HEK293 (cell line): ENCODE measurements around the gene LBH.

Experiments used
- CTCF ChIA-PET: fragments of 350-600 bp; formaldehyde crosslinking; extraction: SDS; loops from one replicate; lab custom pipeline; 2021; ENCODE audit warnings: antibody characterized with exemption; lab: Yijun Ruan, JAX
- POLR2A ChIA-PET: fragments of 300-600 bp; formaldehyde crosslinking; extraction: SDS; loops from one replicate; lab custom pipeline; 2020; ENCODE audit warnings: antibody characterized with exemption, inconsistent platforms; lab: Yijun Ruan, JAX
- H3K27ac ChIP-seq: fragments of 200-500 bp; sonication (Bioruptor generic); 2 replicates; pipeline ENCODE4 v1.5.1; 2014; ENCODE audit warnings: low read depth, low read length, control low read depth, inconsistent platforms; ENCODE audit errors: extremely low read depth
- H3K36me3 ChIP-seq, 2 experiments: fragments of 200-500 bp in 1 of 2; sonication (Bioruptor generic) in 1 of 2; 1 replicate in 1 of 2; 2 replicates in 1 of 2; pipeline ENCODE4 v1.5.1; 2014 to 2017; ENCODE audit warnings: inconsistent platforms in 2 of 2, low read length in 2 of 2; ENCODE audit not compliant: control insufficient read depth in 2 of 2, insufficient read depth in 1 of 2
- H3K4me1 ChIP-seq: fragments of 200-500 bp; sonication (Bioruptor generic); 2 replicates; pipeline ENCODE4 v1.5.1; 2014; ENCODE audit warnings: mild to moderate bottlenecking, low read length, inconsistent platforms; ENCODE audit not compliant: control insufficient read depth, insufficient read depth
- H3K4me3 ChIP-seq: 2 replicates; pipeline ENCODE4 v1.5.1; 2011; ENCODE audit warnings: low read depth, mild to moderate bottlenecking, control low read depth, low read length, moderate library complexity
- H3K9me3 ChIP-seq: fragments of 200-500 bp; sonication (Bioruptor generic); 2 replicates; pipeline ENCODE4 v1.5.1; 2014; ENCODE audit warnings: low read depth, low read length, inconsistent platforms; ENCODE audit not compliant: control insufficient read depth, insufficient read depth
- GLIS2 ChIP-seq: fragments of 450-650 bp; formaldehyde crosslinking; IDR thresholded peaks from 2 replicates; pipeline ENCODE4 v1.5.1; 2016; ENCODE audit warnings: missing biosample characterization, missing genetic modification characterization
- PRDM2 ChIP-seq: fragments of 450-650 bp; formaldehyde crosslinking; IDR thresholded peaks from 2 replicates; pipeline ENCODE4 v1.5.1; 2016; ENCODE audit warnings: missing biosample characterization, missing genetic modification characterization, borderline replicate concordance
- PRDM6 ChIP-seq: fragments of 450-650 bp; formaldehyde crosslinking; IDR thresholded peaks from 2 replicates; pipeline ENCODE4 v1.5.1; 2017; ENCODE audit warnings: missing biosample characterization, missing genetic modification characterization
- TCF7L2 ChIP-seq: IDR thresholded peaks from 2 replicates; pipeline ENCODE4 v1.6.1; 2011; ENCODE audit warnings: low read depth, mild to moderate bottlenecking, inconsistent platforms, low read length, moderate library complexity, borderline replicate concordance
- TSHZ1 ChIP-seq: fragments of 450-650 bp; formaldehyde crosslinking; IDR thresholded peaks from 2 replicates; pipeline ENCODE4 v1.5.1; 2016; ENCODE audit warnings: missing biosample characterization, missing genetic modification characterization, borderline replicate concordance
- ZBTB20 ChIP-seq: fragments of 450-650 bp; formaldehyde crosslinking; IDR thresholded peaks from 2 replicates; pipeline ENCODE4 v1.5.1; 2016; ENCODE audit warnings: missing biosample characterization, missing genetic modification characterization
- ZBTB26 ChIP-seq: fragments of 450-650 bp; formaldehyde crosslinking; optimal IDR thresholded peaks from 2 replicates; pipeline ENCODE3; 2016; ENCODE audit warnings: missing biosample characterization, mild to moderate bottlenecking, missing genetic modification characterization
- ZBTB49 ChIP-seq: fragments of 450-650 bp; formaldehyde crosslinking; IDR thresholded peaks from 2 replicates; pipeline ENCODE4 v1.5.1; 2016; ENCODE audit warnings: missing biosample characterization, missing genetic modification characterization, low read depth
- ZBTB8A ChIP-seq: fragments of 450-650 bp; formaldehyde crosslinking; IDR thresholded peaks from 2 replicates; pipeline ENCODE4 v1.5.1; 2016; ENCODE audit warnings: missing biosample characterization, missing genetic modification characterization
- ZFP3 ChIP-seq: fragments of 450-650 bp; formaldehyde crosslinking; IDR thresholded peaks from 2 replicates; pipeline ENCODE4 v1.5.1; 2016; ENCODE audit warnings: low read depth, missing biosample characterization, missing genetic modification characterization
- ZNF157 ChIP-seq: fragments of 450-650 bp; formaldehyde crosslinking; IDR thresholded peaks from 2 replicates; pipeline ENCODE4 v1.5.1; 2016; ENCODE audit warnings: missing biosample characterization, missing genetic modification characterization
- ZNF274 ChIP-seq, 2 experiments: fragments of 200-500 bp in 1 of 2; fragments of 450-650 bp in 1 of 2; sonication (Bioruptor generic) in 1 of 2; formaldehyde crosslinking in 1 of 2; IDR thresholded peaks; 2 replicates each; pipeline versions ENCODE4 v1.5.1 to v1.6.1; 2014 to 2016; ENCODE audit warnings: borderline replicate concordance in 1 of 2, inconsistent platforms in 1 of 2, low read length in 1 of 2, missing biosample characterization in 1 of 2, missing genetic modification characterization in 1 of 2
- ZNF311 ChIP-seq: fragments of 450-650 bp; formaldehyde crosslinking; IDR thresholded peaks from 2 replicates; pipeline ENCODE4 v1.5.1; 2017; ENCODE audit warnings: missing biosample characterization, missing genetic modification characterization, borderline replicate concordance
- ZNF341 ChIP-seq: fragments of 450-650 bp; formaldehyde crosslinking; IDR thresholded peaks from 2 replicates; pipeline ENCODE4; 2016; ENCODE audit warnings: low read depth, missing biosample characterization, missing genetic modification characterization
- ZNF488 ChIP-seq: fragments of 450-650 bp; formaldehyde crosslinking; IDR thresholded peaks from 2 replicates; pipeline ENCODE4 v1.5.1; 2016; ENCODE audit warnings: missing biosample characterization, missing genetic modification characterization

LBH gene

GRCh38 chr2:30213907-30214463 lies 17.3 kb upstream of the LBH start (continued):
- no peak for TF ChIP-seq ZFP3 (tag by site-specific recombination)

- H3K4me1 ChIP-seq: no peaks in the 10 kb centered on the region
- ChIA-PET POLR2A (no interaction called here), CTCF (interaction anchor here (0.5 to 1.7 kb wide), 2 partner anchors 471 to 495 kb away, joined by 3 to 8 read pairs; no protein-coding TSS in a partner anchor)
- no peak overlapping the region for H3K4me3 ChIP-seq
- no peaks in the 10 kb centered on the region for H3K9me3 ChIP-seq
- H3K36me3 ChIP-seq: no peaks in the 10 kb centered on the region
- no peak overlapping the region for H3K27ac ChIP-seq
- no peak for TF ChIP-seq ZBTB26
- no peak for TF ChIP-seq GLIS2 (tag by site-specific recombination)
- TF ChIP-seq ZNF157: no peak
- no peak for TF ChIP-seq ZBTB49 (tag by site-specific recombination)
- no peak for TF ChIP-seq ZNF311 (tag by site-specific recombination)
- TF ChIP-seq TSHZ1: no peak
- no peak for TF ChIP-seq ZNF488 (tag by site-specific recombination)
- no peak for TF ChIP-seq ZBTB8A (tag by site-specific recombination)
- TF ChIP-seq ZNF341 (tag by site-specific recombination): no peak
- no peak for TF ChIP-seq PRDM2 (tag by site-specific recombination)
- TF ChIP-seq PRDM6 (tag by site-specific recombination): no peak
- TF ChIP-seq TCF7L2: no peak
- TF ChIP-seq ZBTB20 (tag by site-specific recombination): no peak
- no peak for TF ChIP-seq ZNF274 (IDR thresholded peaks at IDR 0.05; ENCODE audit: low read length)
- no peak for TF ChIP-seq ZNF274 (tag by site-specific recombination; IDR thresholded peaks at IDR 0.05; ENCODE audit: borderline replicate concordance)
These were observed 15.2 kb upstream of the LBH start for GRCh38 chr2:30216157-30216556.
